ENCODE data around the gene PDCD1.

PDCD1 gene

GRCh38 chr2:241895712-241896641, 37.3 kb upstream of the PDCD1 start:
- no peak for DNase-seq (ENCODE audit: low read depth)

- DNase-seq (ENCODE audit: low read depth) = no peak
Measured at GRCh38 chr2:241895427-241895711, 36.7 kb upstream of the PDCD1 start.

- DNase-seq (ENCODE audit: low read depth) = no peak
Measured at GRCh38 chr2:241894681-241895426, 36.2 kb upstream of the PDCD1 start.

GRCh38 chr2:241894056-241894641, 35.5 kb upstream of the PDCD1 start:
- DNase-seq (ENCODE audit: low read depth) = no peak

GRCh38 chr2:241893265-241893664, 34.6 kb upstream of the PDCD1 start:
- DNase-seq (ENCODE audit: low read depth) = no peak

- no peak for DNase-seq (ENCODE audit: low read depth)
Measured at GRCh38 chr2:241892299-241893137, 33.8 kb upstream of the PDCD1 start.

GRCh38 chr2:241891988-241892298, 33.2 kb upstream of the PDCD1 start:
- DNase-seq (ENCODE audit: low read depth) = no peak

- no peak for DNase-seq (ENCODE audit: low read depth)
Measured at GRCh38 chr2:241891315-241891987, 32.8 kb upstream of the PDCD1 start.

- DNase-seq (ENCODE audit: low read depth) = no peak
Measured at GRCh38 chr2:241890524-241891235, 32.0 kb upstream of the PDCD1 start.

- DNase-seq (ENCODE audit: low read depth) = no peak
Measured at GRCh38 chr2:241888641-241889040, 29.9 kb upstream of the PDCD1 start.

- no peak for DNase-seq (ENCODE audit: low read depth)
Measured at GRCh38 chr2:241887806-241888522, 29.3 kb upstream of the PDCD1 start.

GRCh38 chr2:241886840-241887447, 28.2 kb upstream of the PDCD1 start:
- DNase-seq (ENCODE audit: low read depth) = no peak

- no peak for DNase-seq (ENCODE audit: low read depth)
Measured at GRCh38 chr2:241885946-241886643, 27.4 kb upstream of the PDCD1 start.

- no peak for DNase-seq (ENCODE audit: low read depth)
Measured at GRCh38 chr2:241885291-241885945, 26.7 kb upstream of the PDCD1 start.

GRCh38 chr2:241884951-241885290, 26.2 kb upstream of the PDCD1 start:
- DNase-seq (ENCODE audit: low read depth) = no peak

- peak; percentile 63 for DNase-seq (ENCODE audit: low read depth)
Measured at GRCh38 chr2:241882091-241882625, 23.5 kb upstream of the PDCD1 start.

GRCh38 chr2:241880311-241881073, 21.8 kb upstream of the PDCD1 start:
- DNase-seq (ENCODE audit: low read depth) = no peak

- DNase-seq (ENCODE audit: low read depth) = no peak
Measured at GRCh38 chr2:241879326-241879725, 20.6 kb upstream of the PDCD1 start.
